NCI-H82 treated with DMSO at 0.1 percent for 48 hours (cell line): ENCODE data around the gene TLX1.
"Not testable (repeated sequence)": the region's sequence is repeated elsewhere in the genome, so short reads cannot be mapped to it uniquely, and the experiment has no call there.

Source experiments
- DNase-seq: peaks from one replicate; lab custom pipeline; 2025; ENCODE audit not compliant: unreplicated experiment; lab: John Stamatoyannopoulos, UW

Gene TLX1

DNA sequence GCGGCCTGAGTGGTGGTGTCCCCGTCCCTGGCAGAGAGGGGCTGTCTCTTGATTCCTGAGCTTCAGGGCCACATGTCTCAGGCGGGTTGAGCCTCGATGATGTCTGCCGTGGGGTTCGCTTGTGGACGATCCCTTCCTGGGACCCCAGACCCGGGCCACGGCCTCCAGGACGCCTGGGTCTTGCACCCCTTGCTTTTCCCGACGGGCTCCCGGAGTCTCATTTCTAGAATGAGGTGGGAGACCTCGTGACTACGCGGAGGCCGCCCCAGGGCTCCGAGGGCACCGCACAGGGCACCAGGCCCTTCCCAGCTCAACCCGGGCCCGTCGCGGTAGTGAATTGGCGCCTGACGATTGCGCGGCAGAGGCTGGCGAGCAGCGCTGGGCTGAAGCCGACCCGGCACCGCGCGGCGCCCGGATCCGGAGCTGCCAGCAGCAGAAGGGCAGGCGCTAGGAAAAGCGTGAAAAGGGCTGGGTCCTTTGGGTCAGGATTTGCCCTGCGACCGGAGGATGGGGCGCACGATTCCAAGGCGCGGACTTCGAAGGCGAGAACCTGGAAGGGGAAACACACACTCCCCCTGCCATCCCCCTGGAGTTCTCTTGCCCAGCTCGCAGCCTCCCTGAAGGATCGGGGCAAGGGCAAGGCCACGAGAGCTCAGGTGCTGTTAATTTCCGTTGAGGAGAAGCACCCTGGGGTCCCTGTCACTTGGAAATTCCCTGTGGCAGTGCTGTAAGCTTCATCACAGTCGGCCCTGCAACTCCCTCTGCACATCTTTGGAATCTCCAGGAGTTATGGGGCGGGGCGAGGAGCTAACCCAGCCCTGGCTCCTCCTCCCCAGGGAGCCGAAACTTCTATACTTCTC lies 15.5 kb downstream of the TLX1 start:
- no peak for DNase-seq

DNA sequence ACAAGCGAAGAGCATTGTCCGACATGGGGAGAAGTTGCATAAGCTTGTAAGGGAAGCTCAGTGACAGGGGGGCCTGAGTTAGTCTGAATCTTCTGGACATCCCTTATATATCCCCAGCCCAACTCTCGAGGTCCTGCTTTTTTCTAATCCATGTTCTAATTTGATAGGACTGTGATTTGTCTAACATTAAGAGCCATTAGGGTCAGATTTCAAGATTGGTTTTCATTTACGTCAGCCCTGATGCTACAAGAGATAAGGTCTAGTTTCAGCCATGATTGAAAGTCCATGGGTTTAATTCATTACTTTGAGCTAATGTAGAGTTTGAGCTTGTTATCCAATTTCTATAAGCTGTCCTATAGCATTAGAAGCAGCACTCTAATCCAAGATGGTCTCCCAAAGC lies 20.3 kb downstream of the TLX1 start:
- peak; percentile 41 for DNase-seq

DNA sequence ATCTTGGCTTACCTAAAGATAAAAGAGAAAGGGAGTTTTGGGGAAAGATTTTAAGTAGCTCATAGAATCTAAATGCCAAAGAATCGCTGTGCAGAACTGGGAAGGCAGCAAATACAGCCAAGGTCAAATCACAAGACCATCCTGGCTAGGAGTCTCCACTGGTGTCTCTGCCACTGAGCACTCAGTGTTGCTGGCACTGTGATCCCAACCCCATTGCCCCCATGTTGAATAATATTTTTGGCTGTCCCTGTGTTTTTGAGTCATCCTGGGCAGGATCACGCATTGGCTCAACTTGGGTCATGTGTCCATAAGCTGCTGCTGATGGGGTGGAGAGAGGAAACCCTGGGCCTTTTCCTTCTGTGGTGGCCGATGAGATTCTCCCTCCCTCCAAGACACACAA lies 21.2 kb downstream of the TLX1 start:
- DNase-seq, result no peak

DNA sequence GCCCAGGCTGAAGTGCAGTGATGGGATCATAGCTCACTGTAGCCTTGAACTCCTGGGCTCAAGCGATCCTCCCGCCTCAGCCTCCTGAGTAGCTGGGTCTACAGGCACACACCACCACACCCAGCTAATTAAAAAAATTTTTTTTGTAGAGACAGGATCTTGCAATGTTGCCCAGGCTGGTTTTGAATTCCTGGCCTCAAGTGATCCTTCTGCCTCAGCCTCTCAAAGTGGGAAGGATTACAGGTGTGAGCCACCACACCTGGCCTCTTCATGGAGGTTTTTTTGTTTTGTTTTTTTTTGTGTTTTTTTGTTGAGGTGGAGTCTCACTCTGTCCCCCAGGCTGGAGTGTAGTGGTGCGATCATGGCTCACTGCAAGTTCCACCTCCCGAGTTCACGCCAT lies 23.4 kb downstream of the TLX1 start:
- not testable (repeated sequence) for DNase-seq

- no peak for DNase-seq
Measured at GRCh38 chr10:101155896-101156295, 24.8 kb downstream of the TLX1 start.

GRCh38 chr10:101157756-101158458 lies 26.8 kb downstream of the TLX1 start:
- no peak for DNase-seq

- DNase-seq, result no peak
Measured at GRCh38 chr10:101158459-101159058, 27.5 kb downstream of the TLX1 start.

DNA sequence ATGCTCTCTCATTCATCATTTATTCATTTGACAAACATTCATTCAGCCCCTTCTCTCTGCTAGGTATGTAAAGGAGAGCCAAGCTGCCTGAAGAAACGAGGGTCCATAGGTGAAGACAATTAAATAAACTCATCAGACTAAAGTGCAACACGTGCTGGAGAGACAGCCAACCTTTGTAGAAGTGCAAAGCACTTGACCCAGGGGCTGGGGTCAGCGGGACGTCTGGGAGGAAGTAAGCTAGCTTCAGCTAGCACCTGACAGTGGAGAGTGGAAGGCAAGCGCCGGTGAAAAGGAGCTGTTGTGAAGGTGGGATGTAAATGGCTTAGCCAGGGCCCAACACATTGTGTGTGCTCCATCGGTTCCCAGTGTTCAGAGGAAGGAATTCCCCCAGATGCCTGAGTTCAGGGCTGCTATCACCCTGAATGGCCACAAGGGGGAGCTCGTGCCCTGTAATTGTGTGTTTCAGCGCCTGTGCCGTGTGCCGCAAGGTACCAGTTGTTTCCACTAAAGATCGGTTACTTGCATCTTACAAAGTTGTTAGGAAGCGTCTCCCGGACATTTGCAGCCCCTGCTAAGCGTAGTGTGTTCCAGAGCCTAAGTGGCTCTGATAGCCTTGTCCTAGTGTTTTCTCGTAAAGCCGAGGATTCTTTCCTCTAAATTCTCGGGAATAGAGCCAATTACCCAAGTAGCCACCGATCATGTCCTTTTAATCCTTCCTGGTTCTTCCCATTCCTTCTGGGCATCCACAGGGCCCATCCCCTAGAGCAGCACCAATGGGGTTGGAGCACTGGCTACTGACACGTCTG lies 30.6 kb downstream of the TLX1 start:
- peak; percentile 64 for DNase-seq

- peak; percentile 35 for DNase-seq
Measured at GRCh38 chr10:101162677-101163076, 31.6 kb downstream of the TLX1 start.

GRCh38 chr10:101164020-101164419 lies 32.9 kb downstream of the TLX1 start:
- DNase-seq, result no peak

GRCh38 chr10:101165736-101166135 lies 34.6 kb downstream of the TLX1 start:
- no peak for DNase-seq

GRCh38 chr10:101166430-101166829 lies 35.3 kb downstream of the TLX1 start:
- no peak for DNase-seq

GRCh38 chr10:101172741-101173140 lies 41.6 kb downstream of the TLX1 start:
- DNase-seq, result no peak

- no peak for DNase-seq
Measured at GRCh38 chr10:101174319-101174718, 43.2 kb downstream of the TLX1 start.

GRCh38 chr10:101176577-101176976 lies 45.5 kb downstream of the TLX1 start:
- no peak for DNase-seq

DNA sequence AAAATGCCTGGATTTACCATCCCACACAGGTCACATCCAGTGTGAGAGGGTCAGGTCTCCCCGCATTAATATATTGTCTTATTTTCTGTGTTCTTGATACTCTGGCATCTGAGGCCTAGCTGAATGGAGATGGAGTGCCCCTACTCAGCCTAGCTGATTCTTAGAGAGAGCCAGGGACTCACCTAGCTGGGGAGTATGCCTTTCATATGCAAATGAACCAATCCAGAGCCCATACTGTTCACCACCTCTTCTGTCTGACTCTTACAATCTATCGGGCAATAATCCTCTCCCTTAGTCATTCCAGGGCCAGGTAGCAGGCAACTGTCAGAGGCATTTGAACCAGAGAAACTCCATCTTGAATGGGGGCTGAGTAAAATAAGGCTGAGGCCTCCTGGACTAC lies 51.8 kb downstream of the TLX1 start:
- no peak for DNase-seq

GRCh38 chr10:101183458-101184183 lies 52.5 kb downstream of the TLX1 start:
- DNase-seq, result no peak
